GM23338 (cell line): ENCODE data around the gene B3GNT4. TPM values are rescaled to one million over a fixed set of nuclear protein-coding genes. Genes with fewer than 3 reads are reported as not detected.
A peak's percentile ranks its signal among the peaks of the same experiment; 100 is the strongest.

Experiments
- ATAC-seq: fragments of 200-7000 bp; cut with Tn5 transposase; 3 replicates; pipeline ENCODE4 v1.9.1; 2020
- DNase-seq: peaks from one replicate; pipeline ENCODE4 v3.0.0-alpha.2; 2015; ENCODE audit warnings: low spot score
- H2AFZ ChIP-seq: fragments of 200-600 bp; sonication (generic); 2 replicates; pipeline ENCODE4 v1.8.0; 2016; ENCODE audit warnings: antibody characterized with exemption, mild to moderate bottlenecking, moderate library complexity
- H3F3A ChIP-seq: fragments of 200-600 bp; sonication (generic); replicated peaks from 2 replicates; pipeline ENCODE4 v1.8.0; 2017; ENCODE audit warnings: antibody characterized with exemption, mixed run types, low read depth
- H3K27ac ChIP-seq: fragments of 200-600 bp; sonication (generic); 2 replicates; pipeline ENCODE4 v1.6.1; 2016; ENCODE audit warnings: low read depth
- H3K27me3 ChIP-seq: fragments of 200-600 bp; sonication (generic); 2 replicates; pipeline ENCODE4 v1.8.0; 2016; ENCODE audit warnings: mild to moderate bottlenecking, mixed run types, moderate library complexity; ENCODE audit not compliant: insufficient read depth
- H3K36me3 ChIP-seq: fragments of 200-600 bp; sonication (generic); 2 replicates; pipeline ENCODE4 v1.8.0; 2016; ENCODE audit warnings: mild to moderate bottlenecking; ENCODE audit not compliant: insufficient read depth
- H3K4me1 ChIP-seq: fragments of 200-600 bp; sonication (generic); 2 replicates; pipeline ENCODE4 v1.8.0; 2016; ENCODE audit warnings: mild to moderate bottlenecking, moderate library complexity; ENCODE audit not compliant: insufficient read depth
- H3K4me2 ChIP-seq: fragments of 200-600 bp; sonication (generic); 2 replicates; pipeline ENCODE4 v1.7.1; 2017; ENCODE audit warnings: mixed run types
- H3K4me3 ChIP-seq: fragments of 200-600 bp; sonication (generic); 2 replicates; pipeline ENCODE4 v1.6.1; 2016; ENCODE audit warnings: mixed run types
- H3K79me2 ChIP-seq: fragments of 200-600 bp; sonication (generic); replicated peaks from 2 replicates; pipeline ENCODE4 v1.8.0; 2017; ENCODE audit warnings: mild to moderate bottlenecking; ENCODE audit not compliant: insufficient read depth
- H3K9me2 ChIP-seq: fragments of 200-600 bp; sonication (generic); 2 replicates; pipeline ENCODE4 v1.8.0; 2017; ENCODE audit not compliant: insufficient read depth
- H4K20me1 ChIP-seq: fragments of 200-600 bp; sonication (generic); replicated peaks from 2 replicates; pipeline ENCODE4 v1.8.0; 2017; ENCODE audit warnings: mild to moderate bottlenecking; ENCODE audit not compliant: insufficient read depth
- H3K27ac Mint-ChIP-seq: 2 replicates; pipeline ENCODE4 v1.8.0; 2020; ENCODE audit warnings: inconsistent platforms, mild to moderate bottlenecking, moderate library complexity, mixed read lengths
- H3K27me3 Mint-ChIP-seq: 3 replicates; pipeline ENCODE4 v1.8.0; 2022; ENCODE audit warnings: low read depth, mild to moderate bottlenecking, moderate library complexity, mixed read lengths, inconsistent platforms; ENCODE audit not compliant: insufficient read depth, poor library complexity
- H3K36me3 Mint-ChIP-seq: 3 replicates; pipeline ENCODE4 v1.8.0; 2021; ENCODE audit warnings: low read depth, mild to moderate bottlenecking, inconsistent platforms, moderate library complexity, mixed read lengths
- H3K4me1 Mint-ChIP-seq: 3 replicates; pipeline ENCODE4 v1.8.0; 2020; ENCODE audit warnings: mild to moderate bottlenecking, inconsistent platforms, mixed read lengths
- H3K4me3 Mint-ChIP-seq: 3 replicates; pipeline ENCODE4 v1.8.0; 2021; ENCODE audit warnings: moderate library complexity, mild to moderate bottlenecking, inconsistent platforms, mixed read lengths
- H3K9me3 Mint-ChIP-seq: 3 replicates; pipeline ENCODE4 v1.8.0; 2020; ENCODE audit warnings: moderate library complexity, mild to moderate bottlenecking, inconsistent platforms, mixed read lengths
- CREB1 ChIP-seq: fragments of 250-450 bp; sonication (Bioruptor Pico); IDR thresholded peaks from 2 replicates; pipeline ENCODE4 v1.5.0; 2020; ENCODE audit warnings: low read depth, mild to moderate bottlenecking, moderate library complexity
- CTCF ChIP-seq, 2 experiments: fragments of 200-600 bp in 1 of 2; sonication (generic) in 1 of 2; conservative IDR thresholded peaks; 2 replicates each; pipeline versions ENCODE4 v1.5.1 to v1.6.1; 2016 to 2017; ENCODE audit warnings: antibody characterized with exemption in 2 of 2, low read depth in 2 of 2, mild to moderate bottlenecking in 2 of 2, moderate library complexity in 1 of 2
- EZH2 ChIP-seq: fragments of 200-600 bp; sonication (generic); IDR thresholded peaks from one replicate; pipeline ENCODE4 v1.8.0; 2017; ENCODE audit warnings: antibody characterized with exemption, mild to moderate bottlenecking, low read depth; ENCODE audit not compliant: unreplicated experiment
- EZH2phosphoT487 ChIP-seq: fragments of 200-600 bp; sonication (generic); IDR thresholded peaks from one replicate; pipeline ENCODE4 v1.8.1; 2018; ENCODE audit warnings: antibody characterized with exemption; ENCODE audit not compliant: unreplicated experiment
- JUNB ChIP-seq: IDR thresholded peaks from one replicate; pipeline ENCODE4 v1.6.1; 2016; ENCODE audit warnings: antibody characterized with exemption; ENCODE audit not compliant: unreplicated experiment
- NANOG ChIP-seq: IDR thresholded peaks from 2 replicates; pipeline ENCODE4 v1.6.1; 2016; ENCODE audit warnings: antibody characterized with exemption, borderline replicate concordance
- POLR2AphosphoS5 ChIP-seq: IDR thresholded peaks from 2 replicates; pipeline ENCODE4 v1.6.1; 2016; ENCODE audit warnings: antibody characterized with exemption, low read depth
- REST ChIP-seq: IDR thresholded peaks from one replicate; pipeline ENCODE4 v1.6.1; 2018; ENCODE audit warnings: antibody characterized with exemption; ENCODE audit not compliant: unreplicated experiment
- STAT1 ChIP-seq: IDR thresholded peaks from one replicate; pipeline ENCODE4 v1.6.1; 2016; ENCODE audit warnings: antibody characterized with exemption; ENCODE audit not compliant: unreplicated experiment
- ZNF114 ChIP-seq: fragments of 250-450 bp; sonication (Bioruptor Pico); IDR thresholded peaks from 2 replicates; pipeline ENCODE4 v1.5.0; 2020; ENCODE audit warnings: mild to moderate bottlenecking, moderate library complexity
- ZNF331 ChIP-seq: fragments of 250-450 bp; sonication (Bioruptor Pico); IDR thresholded peaks from 2 replicates; pipeline ENCODE4 v1.5.0; 2020; ENCODE audit warnings: low read depth, mild to moderate bottlenecking, moderate library complexity
- polyA plus RNA-seq: library from polyadenylated mRNA; unstranded; fragments of >200 nt; fragmentation: Nextera tagmentation; extraction: Ambion mirVana; gene quantifications from 2 replicates; pipeline ENCODE4 v1.2.1, GENCODE V29; 2016
- total RNA-seq: library from RNA; depleted of rRNA; stranded (reverse); fragments of >200 nt; shearing (Covaris generic); gene quantifications from 2 replicates; pipeline ENCODE4 v1.2.3, GENCODE V29; 2014
- TF ChIP-seq, protein P1 (sequence below): IDR thresholded peaks from 2 replicates; pipeline ENCODE4 v1.6.1; 2016; ENCODE audit warnings: antibody characterized with exemption

Gene B3GNT4
- total and polyA plus RNA-seq, 2 experiments from 2014 or later, result 0.80 to 1.8 TPM

- Mint-ChIP-seq H3K36me3 (peaks cover 31% of the 10 kb centered on the region), H3K27me3 (peaks cover 8% of the 10 kb centered on the region), H3K4me1 (peaks cover 26% of the 10 kb centered on the region), H3K9me3 (no peaks in the 10 kb centered on the region), H3K27ac (no peak overlapping the region), H3K4me3 (peak overlapping the region; percentile 63)
- ATAC-seq, result peak; percentile 78
- peaks cover 17% of the 10 kb centered on the region for H3K4me1 ChIP-seq
- H4K20me1 ChIP-seq, result peaks cover 9% of the 10 kb centered on the region; the same call in 1 of the 2 replicates
- no peak for DNase-seq
- peaks cover 15% of the 10 kb centered on the region for H3F3A ChIP-seq
- peak overlapping the region; percentile 84 for H3K4me2 ChIP-seq
- H3K79me2 ChIP-seq, result peaks cover 35% of the 10 kb centered on the region
- peak; percentile 72 for TF ChIP-seq REST
- no peak for TF ChIP-seq CREB1 (CRISPR knock-in tag)
- H3K4me3 ChIP-seq, result peak overlapping the region; percentile 54
- H3K27me3 ChIP-seq, result no peaks in the 10 kb centered on the region
- H2AFZ ChIP-seq, result peak overlapping the region; percentile 23; the same call in 1 of the 2 replicates
- peaks cover 11% of the 10 kb centered on the region for H3K36me3 ChIP-seq
- H3K9me2 ChIP-seq, result no peaks in the 10 kb centered on the region
- H3K27ac ChIP-seq, result no peak overlapping the region
Measured at GRCh38 chr12:122226366-122227125, 23.0 kb downstream of the B3GNT4 start.

DNA sequence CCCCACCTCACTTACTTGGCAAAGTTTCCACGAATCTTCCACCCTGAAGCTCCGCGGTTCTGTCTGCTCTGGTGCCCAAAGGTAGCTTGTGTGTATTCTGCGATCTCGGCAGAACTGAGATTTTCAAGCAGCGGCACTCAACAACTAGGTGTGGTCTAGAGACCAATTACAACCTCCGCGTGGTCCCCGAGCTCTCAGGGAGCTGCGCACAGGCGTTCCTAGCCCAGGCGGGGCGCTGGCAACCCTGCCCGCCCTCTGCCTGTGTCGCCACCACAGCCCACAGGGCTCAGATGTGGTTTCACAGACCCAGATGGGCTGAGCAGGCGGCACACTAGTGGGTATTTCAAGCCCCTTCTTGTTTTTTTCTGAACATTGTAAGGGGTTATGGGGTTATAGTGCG, 23.8 kb downstream of the B3GNT4 start:
- peaks cover 26% of the 10 kb centered on the region for H3K4me1 Mint-ChIP-seq
- no peak overlapping the region for H3K4me3 ChIP-seq
- TF ChIP-seq STAT1, result no peak
- TF ChIP-seq JUNB, result no peak
- no peak for TF ChIP-seq POLR2AphosphoS5
- TF ChIP-seq, protein P1, sequence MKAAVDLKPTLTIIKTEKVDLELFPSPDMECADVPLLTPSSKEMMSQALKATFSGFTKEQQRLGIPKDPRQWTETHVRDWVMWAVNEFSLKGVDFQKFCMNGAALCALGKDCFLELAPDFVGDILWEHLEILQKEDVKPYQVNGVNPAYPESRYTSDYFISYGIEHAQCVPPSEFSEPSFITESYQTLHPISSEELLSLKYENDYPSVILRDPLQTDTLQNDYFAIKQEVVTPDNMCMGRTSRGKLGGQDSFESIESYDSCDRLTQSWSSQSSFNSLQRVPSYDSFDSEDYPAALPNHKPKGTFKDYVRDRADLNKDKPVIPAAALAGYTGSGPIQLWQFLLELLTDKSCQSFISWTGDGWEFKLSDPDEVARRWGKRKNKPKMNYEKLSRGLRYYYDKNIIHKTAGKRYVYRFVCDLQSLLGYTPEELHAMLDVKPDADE, result no peak
- TF ChIP-seq ZNF331, result no peak
- no peak for TF ChIP-seq ZNF114
- no peak for TF ChIP-seq EZH2
- no peak for TF ChIP-seq CREB1 (CRISPR knock-in tag)
- TF ChIP-seq EZH2phosphoT487, result no peak
- TF ChIP-seq NANOG, result no peak
- TF ChIP-seq CTCF (conservative IDR thresholded peaks at IDR 0.05; ENCODE audit: low read depth in 2 of 2), result no peak
- no peak for TF ChIP-seq REST

More for the DNA sequence above, 23.8 kb downstream of the B3GNT4 start:
- no peak overlapping the region for H3K27ac Mint-ChIP-seq
- H3K9me3 Mint-ChIP-seq, result no peaks in the 10 kb centered on the region
- H3K4me2 ChIP-seq, result no peak overlapping the region; the same call in 1 of the 2 replicates
- H2AFZ ChIP-seq, result no peak overlapping the region
- no peak overlapping the region for H3K27ac ChIP-seq
- H3K36me3 Mint-ChIP-seq, result peaks cover 28% of the 10 kb centered on the region
- H3F3A ChIP-seq, result peaks cover 15% of the 10 kb centered on the region
- H3K4me1 ChIP-seq, result peaks cover 17% of the 10 kb centered on the region
- peaks cover 27% of the 10 kb centered on the region for H3K79me2 ChIP-seq
- H3K9me2 ChIP-seq, result no peaks in the 10 kb centered on the region
- H3K4me3 Mint-ChIP-seq, result peak overlapping the region; percentile 63
- ATAC-seq (no peak), DNase-seq (no peak)
- H4K20me1 ChIP-seq, result peaks cover 9% of the 10 kb centered on the region; the same call in 1 of the 2 replicates
- H3K36me3 ChIP-seq, result peaks cover 11% of the 10 kb centered on the region
- no peaks in the 10 kb centered on the region for H3K27me3 ChIP-seq
- peaks cover 8% of the 10 kb centered on the region for H3K27me3 Mint-ChIP-seq
